ENCODE data around the gene ABCA2. TPM values are rescaled to one million over a fixed set of nuclear protein-coding genes. Genes with fewer than 3 reads are reported as not detected.

Gene ABCA2
- total and polyA plus RNA-seq, 9 of the 15 experiments (the other 6 are each of a cell fraction or from before 2014, with no cell fraction given): 0.69 to 16.3 (median 6.1) TPM; not detected in 2

- TF ChIP-seq RFX1 (IDR thresholded peaks at IDR 0.05) (no peak), NR0B1 (IDR thresholded peaks at IDR 0.05; ENCODE audit: partially characterized antibody) (no peak), TFAP4 (CRISPR knock-in tag; IDR thresholded peaks at IDR 0.05; ENCODE audit: borderline replicate concordance) (peak; percentile 95), KAT2B (IDR thresholded peaks at IDR 0.05; ENCODE audit: low read depth, low read length) (no peak), POU5F1 (IDR thresholded peaks at IDR 0.05; ENCODE audit: borderline replicate concordance, low read depth, low read length, partially characterized antibody) (no peak), ELK1 (CRISPR knock-in tag; IDR thresholded peaks at IDR 0.05) (no peak), NR2C2 (CRISPR knock-in tag; IDR thresholded peaks at IDR 0.05) (peak; percentile 88), NR2C2 (tag; IDR thresholded peaks at IDR 0.05) (peak; percentile 77; the same call in 1 of the 2 replicates), OTX1 (CRISPR knock-in tag; IDR thresholded peaks at IDR 0.05) (no peak), NFIC (IDR thresholded peaks at IDR 0.05) (peak; percentile 39; the same call in 1 of the 2 replicates), DACH1 (IDR thresholded peaks at IDR 0.05; ENCODE audit: partially characterized antibody) (peak; percentile 86)
Observed at GRCh38 chr9:137023157-137023556, 4.9 kb downstream of the ABCA2 start (continued).
